HCT116 (cell line): Measurements from ENCODE around the gene SAMSN1.

Source experiments
- ATF3 ChIP-seq: IDR thresholded peaks from 2 replicates; pipeline ENCODE4 v1.6.1; 2012
- CTCF ChIP-seq, 3 experiments: fragments of 200-600 bp in 1 of 3; sonication (generic) in 1 of 3; IDR thresholded peaks in 2 of 3; conservative IDR thresholded peaks in 1 of 3; 2 replicates each; pipeline ENCODE4 v1.5.1; 2012 to 2017; ENCODE audit warnings: low read depth in 2 of 3, low read length in 2 of 3, antibody characterized with exemption in 1 of 3, borderline replicate concordance in 1 of 3, control low read depth in 1 of 3, mild to moderate bottlenecking in 1 of 3, mixed read lengths in 1 of 3, mixed run types in 1 of 3, moderate library complexity in 1 of 3; ENCODE audit not compliant: insufficient read depth in 1 of 3
- POLR2A ChIP-seq: IDR thresholded peaks from 2 replicates; pipeline ENCODE4 v1.7.0; 2011; ENCODE audit warnings: borderline replicate concordance; ENCODE audit not compliant: insufficient read depth, insufficient read length; ENCODE audit errors: extremely low read depth
- RAD21 ChIP-seq: IDR thresholded peaks from 2 replicates; pipeline ENCODE4 v1.6.1; 2012; ENCODE audit warnings: low read depth, mild to moderate bottlenecking
- REST ChIP-seq: IDR thresholded peaks from 2 replicates; pipeline ENCODE4 v1.6.1; 2012; ENCODE audit warnings: low read depth
- ZFX ChIP-seq: fragments of 450-650 bp; IDR thresholded peaks from 2 replicates; pipeline ENCODE4 v1.6.1; 2017

- TF ChIP-seq ATF3, result no peak
- TF ChIP-seq RAD21, result no peak
- TF ChIP-seq CTCF (IDR thresholded peaks at IDR 0.05 in 2 of 3, conservative IDR thresholded peaks at IDR 0.05 in 1 of 3; ENCODE audit: borderline replicate concordance in 1 of 3, insufficient read depth in 1 of 3, low read depth in 2 of 3, low read length in 2 of 3), result no peak
- TF ChIP-seq POLR2A, result no peak
- no peak for TF ChIP-seq REST
- no peak for TF ChIP-seq ZFX
Observed at GRCh38 chr21:14526199-14526598, 19.9 kb downstream of the SAMSN1 start.
